ENCODE results near the gene ADORA3. TPM values are rescaled to one million over a fixed set of nuclear protein-coding genes. Genes with fewer than 3 reads are reported as not detected.

ADORA3 gene
- total and polyA plus RNA-seq, 2 of the 8 experiments (the other 6 are each of a cell fraction or from before 2014, with no cell fraction given) = 0.03 TPM; not detected in 1

- FAIRE-seq (no peak), DNase-seq (ENCODE audit: low read depth in 1 of 2, low spot score in 2 of 2) (no peak)
- CTCF ChIA-PET (ENCODE audit: partially characterized antibody) = interaction anchor here (0.6 to 1.4 kb wide), 3 partner anchors 11 to 236 kb away, joined by 3 to 5 read pairs (median 4); no protein-coding TSS in a partner anchor
- no peaks in the 10 kb centered on the region for H4K20me1 ChIP-seq (replicated peaks in 1 of 2; ENCODE audit: control insufficient read depth in 1 of 2, insufficient read depth in 2 of 2, low read length in 2 of 2)
- H2AK5ac ChIP-seq (ENCODE audit: low read depth, low read length) = no peak overlapping the region
- WGBS, 2 experiments (ENCODE audit: extremely low coverage in 1 of 2, insufficient coverage in 1 of 2, insufficient read length in 1 of 2, insufficient replicate concordance in 2 of 2, low coverage in 1 of 2, low lambda C conversion rate in 2 of 2, missing lambda C conversion rate in 1 of 2) = 66% methylated on average over 3 of the region's 3 CpGs; no CpG with 5 or more reads in 1 of the 2 experiments
- no peaks in the 10 kb centered on the region; a peak in 1 of 7 replicates for H3K27me3 ChIP-seq (replicated peaks in 1 of 4; ENCODE audit: control insufficient read depth in 3 of 4, extremely low read depth in 1 of 4, insufficient read depth in 3 of 4, low read length in 3 of 4)
- H3K9me3 ChIP-seq (ENCODE audit: insufficient read depth in 2 of 2, low read depth in 1 of 2, low read length in 1 of 2) = no peaks in the 10 kb centered on the region
- no peak overlapping the region for H3K18ac ChIP-seq (ENCODE audit: extremely low read depth, low read length)
- no peaks in the 10 kb centered on the region; the same call in 1 of the 2 replicates for H3K23me2 ChIP-seq (ENCODE audit: low read depth, low read length)
- H4K91ac ChIP-seq (replicated peaks; ENCODE audit: insufficient read length, low read length) = no peak overlapping the region
- H3K27ac ChIP-seq (ENCODE audit: low read depth, low read length) = no peak overlapping the region
- H2BK20ac ChIP-seq (ENCODE audit: low read length) = no peak overlapping the region
- H3K9ac ChIP-seq (replicated peaks in 1 of 4; ENCODE audit: extremely low read depth in 1 of 4, low read depth in 3 of 4, low read length in 3 of 4) = no peak overlapping the region
- no peak overlapping the region for H3K4ac ChIP-seq (replicated peaks; ENCODE audit: insufficient read length, low read depth, low read length)
- H2BK15ac ChIP-seq (ENCODE audit: low read length) = no peak overlapping the region
- H3K23ac ChIP-seq (ENCODE audit: insufficient read length) = no peak overlapping the region
- H2BK12ac ChIP-seq (ENCODE audit: low read depth, low read length) = no peak overlapping the region
- no peak overlapping the region for H4K5ac ChIP-seq (ENCODE audit: insufficient read length, low read depth, low read length)
- POLR2A ChIA-PET (ENCODE audit: partially characterized antibody) = no interaction called here
- H2BK120ac ChIP-seq (replicated peaks; ENCODE audit: low read depth, low read length) = no peak overlapping the region
- no peak overlapping the region for H3K14ac ChIP-seq (ENCODE audit: insufficient read length)
- no peak overlapping the region for H3K4me3 ChIP-seq (ENCODE audit: extremely low read depth in 1 of 4, insufficient read depth in 2 of 4, low read depth in 3 of 4, low read length in 4 of 4)
- H3K36me3 ChIP-seq (ENCODE audit: control insufficient read depth in 2 of 4, insufficient read depth in 4 of 4, low read length in 3 of 4) = no peaks in the 10 kb centered on the region
- no peak overlapping the region for H3K4me2 ChIP-seq (ENCODE audit: insufficient read depth in 1 of 2, low read depth in 2 of 2, low read length in 2 of 2)
- H2BK5ac ChIP-seq (ENCODE audit: low read depth, low read length) = no peak overlapping the region
- no peaks in the 10 kb centered on the region for H3K79me1 ChIP-seq (ENCODE audit: low read depth, low read length)
- H4K8ac ChIP-seq (ENCODE audit: extremely low read depth, insufficient read depth, low read length) = no peak overlapping the region
- H3K79me2 ChIP-seq (ENCODE audit: control insufficient read depth in 1 of 2, insufficient read depth in 2 of 2, low read length in 2 of 2) = no peaks in the 10 kb centered on the region
- peaks cover 0 to 9% (median 3%) of the 10 kb centered on the region in 4 experiments; a peak in 5 of 7 replicates for H3K4me1 ChIP-seq (replicated peaks in 1 of 4; ENCODE audit: control insufficient read depth in 3 of 4, insufficient read depth in 4 of 4, low read length in 3 of 4)
- H2AFZ ChIP-seq (ENCODE audit: low read length) = no peak overlapping the region
- no peak for TF ChIP-seq POLR2AphosphoS5 (IDR thresholded peaks at IDR 0.05; ENCODE audit: low read depth, low read length)
- TF ChIP-seq BRCA1 (IDR thresholded peaks at IDR 0.05; ENCODE audit: low read depth, low read length) = no peak
- no peak for TF ChIP-seq FOSL1 (IDR thresholded peaks at IDR 0.05; ENCODE audit: insufficient read depth, low read depth, low read length)
- no peak for TF ChIP-seq SAP30 (IDR thresholded peaks at IDR 0.05; ENCODE audit: insufficient read depth, insufficient replicate concordance, low read length)
- TF ChIP-seq RFX5 (IDR thresholded peaks at IDR 0.05; ENCODE audit: borderline replicate concordance, low read depth, low read length) = no peak
- TF ChIP-seq SIRT6 (IDR thresholded peaks at IDR 0.05; ENCODE audit: low read length) = no peak
- no peak overlapping the region for H3K56ac ChIP-seq (replicated peaks; ENCODE audit: insufficient read length, low read depth, low read length)
These were observed 7.9 kb upstream of the ADORA3 start for GRCh38 chr1:111511370-111511769.

All from H1 (cell line).